K562 (cell line): ENCODE measurements around the gene MRPL32. TPM values are rescaled to one million over a fixed set of nuclear protein-coding genes. Genes with fewer than 3 reads are reported as not detected.
A peak's percentile ranks its signal among the peaks of the same experiment; 100 is the strongest.

ENCODE experiments used
- ATAC-seq: fragments of 200-7000 bp; cut with Tn5 transposase; 3 replicates; pipeline ENCODE4 v1.9.1; 2020; ENCODE audit warnings: moderate library complexity
- BruUV-seq: library from RNA; stranded (reverse); fragments of 400-500 nt; replicated peaks from 2 replicates; lab custom pipeline; 2021; lab: Mats Ljungman, UMichigan
- CTCF ChIA-PET: fragments of 300-600 bp; formaldehyde crosslinking; extraction: SDS; loops from one replicate; lab custom pipeline; 2021; ENCODE audit warnings: low intra/inter-chr PET ratio; lab: Yijun Ruan, JAX
- POLR2A ChIA-PET: fragments of 300-600, 350-650 bp; sonication (Branson Sonifier 250); formaldehyde crosslinking; extraction: SDS; loops from one replicate; lab custom pipeline; 2021; ENCODE audit warnings: antibody characterized with exemption, inconsistent platforms; lab: Yijun Ruan, JAX
- DNase-seq, 4 experiments: peaks; one replicate each; pipeline versions ENCODE4 v3.0.0 to v3.0.0-alpha.2; 2011 to 2018; ENCODE audit warnings: low spot score in 3 of 4, mixed read lengths in 3 of 4; ENCODE audit errors: extremely low read depth in 1 of 4
- FAIRE-seq: peaks from 2 replicates; lab custom pipeline; 2011; peaks lifted over from hg19 to GRCh38; lab: Jason Lieb, UNC
- H2AFZ ChIP-seq: 2 replicates; pipeline ENCODE4 v1.6.0; 2011; ENCODE audit warnings: low read depth, low read length, control low read depth, inconsistent platforms
- H3K27ac ChIP-seq: fragments of 200-600 bp; 3 replicates; pipeline ENCODE4 v1.8.0; 2011; ENCODE audit warnings: low read depth, mild to moderate bottlenecking, control low read depth, inconsistent platforms, low read length, moderate library complexity, mixed read lengths; ENCODE audit errors: extremely low read depth
- H3K27me3 ChIP-seq, 2 experiments: fragments of 300-600 bp in 1 of 2; 2 replicates in 1 of 2; 3 replicates in 1 of 2; pipeline versions ENCODE4 v1.6.0 to v1.8.0; 2011; ENCODE audit warnings: inconsistent platforms in 2 of 2, low read length in 2 of 2, mild to moderate bottlenecking in 1 of 2, mixed read lengths in 1 of 2, moderate library complexity in 1 of 2; ENCODE audit not compliant: control insufficient read depth in 2 of 2, insufficient read depth in 2 of 2
- H3K36me3 ChIP-seq: fragments of 300-600 bp; 3 replicates; pipeline ENCODE4 v1.8.0; 2011; ENCODE audit warnings: mild to moderate bottlenecking, low read length, inconsistent platforms; ENCODE audit not compliant: control insufficient read depth, insufficient read depth
- H3K4me1 ChIP-seq, 2 experiments: fragments of 200-600 bp in 1 of 2; replicated peaks in 1 of 2; 2 replicates in 1 of 2; 3 replicates in 1 of 2; pipeline versions ENCODE4 v1.5.1 to v1.8.0; 2011; ENCODE audit warnings: inconsistent platforms in 2 of 2, low read length in 2 of 2, mild to moderate bottlenecking in 1 of 2, mixed read lengths in 1 of 2, moderate library complexity in 1 of 2; ENCODE audit not compliant: control insufficient read depth in 2 of 2, insufficient read depth in 2 of 2
- H3K4me2 ChIP-seq: 2 replicates; pipeline ENCODE4 v1.6.1; 2011; ENCODE audit warnings: low read length, control low read depth, inconsistent platforms, mixed read lengths; ENCODE audit not compliant: insufficient read depth
- H3K4me3 ChIP-seq: fragments of 200-600 bp; sonication (generic), shearing (Covaris generic); 2 replicates; pipeline ENCODE4 v1.5.1; 2016; ENCODE audit warnings: control low read depth, inconsistent platforms
- H3K79me2 ChIP-seq: fragments of 200-600 bp; 3 replicates; pipeline ENCODE4 v1.8.0; 2011; ENCODE audit warnings: low read length, inconsistent platforms; ENCODE audit not compliant: control insufficient read depth, insufficient read depth
- H3K9ac ChIP-seq, 2 experiments: 2 replicates each; pipeline versions ENCODE4 v1.6.0 to v1.6.1; 2011; ENCODE audit warnings: low read depth in 2 of 2, low read length in 2 of 2, control low read depth in 1 of 2, inconsistent platforms in 1 of 2, mild to moderate bottlenecking in 1 of 2, mixed read lengths in 1 of 2; ENCODE audit not compliant: insufficient read depth in 1 of 2
- H3K9me1 ChIP-seq: one replicate; pipeline ENCODE4 v1.6.0; 2011; ENCODE audit warnings: inconsistent platforms, mild to moderate bottlenecking, low read length, moderate library complexity; ENCODE audit not compliant: control insufficient read depth, insufficient read depth
- H3K9me3 ChIP-seq: replicated peaks from 2 replicates; pipeline ENCODE4 v1.5.1; 2011; ENCODE audit warnings: low read depth, low read length, inconsistent platforms; ENCODE audit not compliant: control insufficient read depth, insufficient read depth
- H4K20me1 ChIP-seq: replicated peaks from 2 replicates; pipeline ENCODE4 v1.6.1; 2011; ENCODE audit warnings: low read length, inconsistent platforms, mixed read lengths; ENCODE audit not compliant: control insufficient read depth, insufficient read depth
- BCL6 ChIP-seq: fragments of 250-450 bp; sonication (Bioruptor Pico); IDR thresholded peaks from 2 replicates; pipeline ENCODE4 v1.4.0; 2020
- CSDE1 ChIP-seq, 2 experiments: fragments of 450-650 bp; IDR thresholded peaks; 2 replicates each; pipeline ENCODE4 v1.6.1; 2016; ENCODE audit warnings: mild to moderate bottlenecking in 1 of 2
- EP400 ChIP-seq: fragments of 450-650 bp; IDR thresholded peaks from 2 replicates; pipeline ENCODE4 v1.6.1; 2017; ENCODE audit warnings: antibody characterized with exemption, mild to moderate bottlenecking, moderate library complexity
- HSF4 ChIP-seq: fragments of 250-450 bp; sonication (Bioruptor Pico); IDR thresholded peaks from 2 replicates; pipeline ENCODE4 v2.1.2; 2022; ENCODE audit warnings: mild to moderate bottlenecking, moderate library complexity, borderline replicate concordance
- KLF6 ChIP-seq: fragments of 250-450 bp; sonication (Bioruptor Pico); IDR thresholded peaks from 2 replicates; pipeline ENCODE4 v1.4.0; 2020; ENCODE audit warnings: mild to moderate bottlenecking, moderate library complexity, borderline replicate concordance
- MAFF ChIP-seq: IDR thresholded peaks from 2 replicates; pipeline ENCODE4 v1.6.1; 2012; ENCODE audit warnings: low read length, improper control_type of control experiment
- NFE2L1 ChIP-seq: fragments of 450-650 bp; IDR thresholded peaks from 2 replicates; pipeline ENCODE4 v1.6.1; 2016; ENCODE audit warnings: missing genetic modification characterization, low read depth, mild to moderate bottlenecking, missing compliant biosample characterization, moderate library complexity, borderline replicate concordance
- RAD21 ChIP-seq, 2 experiments: fragments of 250-450 bp in 1 of 2; fragments of 450-650 bp in 1 of 2; sonication (Bioruptor Pico) in 1 of 2; formaldehyde crosslinking in 1 of 2; IDR thresholded peaks in 1 of 2; conservative IDR thresholded peaks in 1 of 2; 2 replicates each; pipeline versions ENCODE4 v1.4.0 to v1.8.0; 2020 to 2022; ENCODE audit warnings: mild to moderate bottlenecking in 2 of 2, moderate library complexity in 1 of 2
- SMC3 ChIP-seq: conservative IDR thresholded peaks from 2 replicates; pipeline ENCODE4 v1.6.1; 2011; ENCODE audit warnings: low read depth, low read length, improper control_type of control experiment; ENCODE audit not compliant: insufficient read depth
- ZNF174 ChIP-seq: fragments of 250-450 bp; sonication (Bioruptor Pico); IDR thresholded peaks from 2 replicates; pipeline ENCODE4 v1.4.0; 2020; ENCODE audit warnings: mild to moderate bottlenecking
- WGBS: fragments of 100-300 bp; shearing (Covaris generic); methylation state at CpG from one replicate; pipeline ENCODE4 v1.1.6; 2016; ENCODE audit warnings: low coverage, mixed read lengths; ENCODE audit not compliant: insufficient coverage; ENCODE audit errors: missing lambda C conversion rate; 5-methylcytosine and 5-hydroxymethylcytosine counted together
- in situ Hi-C: fragments of 300-500 bp; cut with MboI; formaldehyde crosslinking; loops from 4 replicates; pipeline ENCODE4 v1.15.0; 2018; ENCODE audit warnings: inconsistent platforms, mixed read lengths
- intact Hi-C: fragments of 100-400 bp; cut with micrococcal nuclease; formaldehyde crosslinking; loops from 2 replicates; pipeline ENCODE4 v1.14.2; 2022
- polyA plus RNA-seq, 8 experiments: library from polyadenylated mRNA; depleted of rRNA in 4 of 8; stranded (reverse) in 5 of 8; unstranded in 3 of 8; fragments of >200 nt; fragmentation: Nextera tagmentation in 2 of 8; fragmentation: Illumina TruSeq in 1 of 8; extraction: Ambion mirVana in 2 of 8; extraction: Trizol in 1 of 8; gene quantifications; 2 replicates each; pipeline versions ENCODE4 v1.2.1 to v1.2.3, GENCODE V29; 2011 to 2014; ENCODE audit warnings: inconsistent platforms in 1 of 8, missing spikeins in 1 of 8
- total RNA-seq, 7 experiments: library from RNA; depleted of rRNA in 6 of 7; stranded (reverse); fragments of >200 nt in 6 of 7; fragmentation: Illumina TruSeq in 2 of 7; extraction: Trizol in 2 of 7; gene quantifications; 2 replicates each; pipeline versions ENCODE4 v1.2.1 to v1.2.3, GENCODE V29; 2011 to 2021; ENCODE audit warnings: low replicate concordance in 1 of 7
- TF ChIP-seq, protein P1 (sequence below), 3 experiments: IDR thresholded peaks in 2 of 3; conservative IDR thresholded peaks in 1 of 3; 2 replicates each; pipeline ENCODE4 v1.5.1; 2011 to 2012; ENCODE audit warnings: low read length in 3 of 3, mild to moderate bottlenecking in 3 of 3, control low read depth in 2 of 3, improper control_type of control experiment in 1 of 3, inconsistent platforms in 1 of 3, low read depth in 1 of 3, mixed read lengths in 1 of 3, moderate library complexity in 1 of 3; ENCODE audit not compliant: insufficient read depth in 2 of 3
- TF ChIP-seq, protein P2 (sequence below): sonication (generic); formaldehyde crosslinking; IDR thresholded peaks from 2 replicates; pipeline ENCODE4 v1.8.0; 2023; ENCODE audit warnings: mild to moderate bottlenecking, missing genetic modification reagents
- TF ChIP-seq, protein P3 (sequence below), 2 experiments: fragments of 450-650 bp; IDR thresholded peaks; 2 replicates each; pipeline ENCODE4 v1.6.1; 2016

MRPL32 gene
- total and polyA plus RNA-seq, 9 of the 15 experiments (the other 6 are each of a cell fraction or from before 2014, with no cell fraction given): 75.5 to 351 (median 138) TPM

DNA sequence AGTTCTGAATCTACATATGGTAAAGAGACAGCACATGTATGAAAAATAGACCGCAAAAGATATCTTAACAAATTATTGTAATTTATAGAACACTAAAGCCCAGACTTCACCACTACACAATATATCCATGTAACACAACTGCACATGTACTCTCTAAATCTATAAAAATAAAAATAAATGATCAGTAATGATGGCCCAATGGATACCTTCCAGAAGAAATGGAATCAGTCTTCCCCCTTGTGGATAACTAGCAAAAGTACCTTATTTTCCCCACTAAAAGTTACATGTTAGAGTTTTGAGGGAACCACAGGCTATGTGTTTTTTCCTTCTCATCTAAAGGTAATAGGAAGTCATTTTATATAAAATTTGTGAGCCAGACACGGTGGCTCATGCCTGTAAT is 46.0 kb upstream of the MRPL32 start:
- Histone ChIP-seq H3K79me2 (no peaks in the 10 kb centered on the region), H3K27me3 (no peaks in the 10 kb centered on the region), H3K4me3 (no peak overlapping the region), H3K4me1 (peaks cover 3 to 27% of the 10 kb centered on the region in 2 experiments; a peak in 2 of 5 replicates), H3K36me3 (no peaks in the 10 kb centered on the region), H3K9me3 (no peaks in the 10 kb centered on the region), H2AFZ (0 out of 2 replicates have a peak overlapping the region, but pooled peaks have one; percentile 11), H3K9ac (no peak overlapping the region), H3K4me2 (no peak overlapping the region), H3K9me1 (no peaks in the 10 kb centered on the region), H3K27ac (no peak overlapping the region), H4K20me1 (no peaks in the 10 kb centered on the region)
- in situ Hi-C loops: no loop called here
- POLR2A ChIA-PET: no interaction called here
- 46% methylated on average over 2 of the region's 2 CpGs for WGBS
- FAIRE-seq (peak; percentile 42), ATAC-seq (0 out of 3 replicates have a peak, but pooled peaks have one; percentile 13), DNase-seq (no peak)
- no TSS peak for BruUV-seq
- CTCF ChIA-PET: interaction anchor here (0.9 kb wide), 1 partner anchor 17 kb away, joined by 4 read pairs; no protein-coding TSS in a partner anchor
- intact Hi-C loops: no loop called here
- TF ChIP-seq MAFF: no peak
- TF ChIP-seq, protein P1, sequence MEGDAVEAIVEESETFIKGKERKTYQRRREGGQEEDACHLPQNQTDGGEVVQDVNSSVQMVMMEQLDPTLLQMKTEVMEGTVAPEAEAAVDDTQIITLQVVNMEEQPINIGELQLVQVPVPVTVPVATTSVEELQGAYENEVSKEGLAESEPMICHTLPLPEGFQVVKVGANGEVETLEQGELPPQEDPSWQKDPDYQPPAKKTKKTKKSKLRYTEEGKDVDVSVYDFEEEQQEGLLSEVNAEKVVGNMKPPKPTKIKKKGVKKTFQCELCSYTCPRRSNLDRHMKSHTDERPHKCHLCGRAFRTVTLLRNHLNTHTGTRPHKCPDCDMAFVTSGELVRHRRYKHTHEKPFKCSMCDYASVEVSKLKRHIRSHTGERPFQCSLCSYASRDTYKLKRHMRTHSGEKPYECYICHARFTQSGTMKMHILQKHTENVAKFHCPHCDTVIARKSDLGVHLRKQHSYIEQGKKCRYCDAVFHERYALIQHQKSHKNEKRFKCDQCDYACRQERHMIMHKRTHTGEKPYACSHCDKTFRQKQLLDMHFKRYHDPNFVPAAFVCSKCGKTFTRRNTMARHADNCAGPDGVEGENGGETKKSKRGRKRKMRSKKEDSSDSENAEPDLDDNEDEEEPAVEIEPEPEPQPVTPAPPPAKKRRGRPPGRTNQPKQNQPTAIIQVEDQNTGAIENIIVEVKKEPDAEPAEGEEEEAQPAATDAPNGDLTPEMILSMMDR (IDR thresholded peaks at IDR 0.05 in 2 of 3, conservative IDR thresholded peaks at IDR 0.05 in 1 of 3; ENCODE audit: insufficient read depth in 2 of 3, low read depth in 1 of 3, low read length in 3 of 3): peak; percentile 19 to 56 (median 24); a peak in 3 of 6 replicates
- TF ChIP-seq RAD21 (CRISPR knock-in tag; conservative IDR thresholded peaks at IDR 0.05 in 1 of 2, IDR thresholded peaks at IDR 0.05 in 1 of 2): peak; percentile 16 to 40; a peak in 3 of 4 replicates
- TF ChIP-seq CSDE1 (IDR thresholded peaks at IDR 0.05): 0 out of 4 replicates have a peak, but pooled peaks of 1 of the 2 experiments have one; percentile 25
- TF ChIP-seq ZNF174 (CRISPR knock-in tag): no peak
- TF ChIP-seq EP400: no peak
- TF ChIP-seq, protein P2, sequence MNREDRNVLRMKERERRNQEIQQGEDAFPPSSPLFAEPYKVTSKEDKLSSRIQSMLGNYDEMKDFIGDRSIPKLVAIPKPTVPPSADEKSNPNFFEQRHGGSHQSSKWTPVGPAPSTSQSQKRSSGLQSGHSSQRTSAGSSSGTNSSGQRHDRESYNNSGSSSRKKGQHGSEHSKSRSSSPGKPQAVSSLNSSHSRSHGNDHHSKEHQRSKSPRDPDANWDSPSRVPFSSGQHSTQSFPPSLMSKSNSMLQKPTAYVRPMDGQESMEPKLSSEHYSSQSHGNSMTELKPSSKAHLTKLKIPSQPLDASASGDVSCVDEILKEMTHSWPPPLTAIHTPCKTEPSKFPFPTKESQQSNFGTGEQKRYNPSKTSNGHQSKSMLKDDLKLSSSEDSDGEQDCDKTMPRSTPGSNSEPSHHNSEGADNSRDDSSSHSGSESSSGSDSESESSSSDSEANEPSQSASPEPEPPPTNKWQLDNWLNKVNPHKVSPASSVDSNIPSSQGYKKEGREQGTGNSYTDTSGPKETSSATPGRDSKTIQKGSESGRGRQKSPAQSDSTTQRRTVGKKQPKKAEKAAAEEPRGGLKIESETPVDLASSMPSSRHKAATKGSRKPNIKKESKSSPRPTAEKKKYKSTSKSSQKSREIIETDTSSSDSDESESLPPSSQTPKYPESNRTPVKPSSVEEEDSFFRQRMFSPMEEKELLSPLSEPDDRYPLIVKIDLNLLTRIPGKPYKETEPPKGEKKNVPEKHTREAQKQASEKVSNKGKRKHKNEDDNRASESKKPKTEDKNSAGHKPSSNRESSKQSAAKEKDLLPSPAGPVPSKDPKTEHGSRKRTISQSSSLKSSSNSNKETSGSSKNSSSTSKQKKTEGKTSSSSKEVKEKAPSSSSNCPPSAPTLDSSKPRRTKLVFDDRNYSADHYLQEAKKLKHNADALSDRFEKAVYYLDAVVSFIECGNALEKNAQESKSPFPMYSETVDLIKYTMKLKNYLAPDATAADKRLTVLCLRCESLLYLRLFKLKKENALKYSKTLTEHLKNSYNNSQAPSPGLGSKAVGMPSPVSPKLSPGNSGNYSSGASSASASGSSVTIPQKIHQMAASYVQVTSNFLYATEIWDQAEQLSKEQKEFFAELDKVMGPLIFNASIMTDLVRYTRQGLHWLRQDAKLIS (CRISPR knock-in tag): no peak
- TF ChIP-seq BCL6 (CRISPR knock-in tag): no peak
- TF ChIP-seq SMC3: 0 out of 2 replicates have a peak, but pooled peaks have one; percentile 11
- TF ChIP-seq, protein P3, sequence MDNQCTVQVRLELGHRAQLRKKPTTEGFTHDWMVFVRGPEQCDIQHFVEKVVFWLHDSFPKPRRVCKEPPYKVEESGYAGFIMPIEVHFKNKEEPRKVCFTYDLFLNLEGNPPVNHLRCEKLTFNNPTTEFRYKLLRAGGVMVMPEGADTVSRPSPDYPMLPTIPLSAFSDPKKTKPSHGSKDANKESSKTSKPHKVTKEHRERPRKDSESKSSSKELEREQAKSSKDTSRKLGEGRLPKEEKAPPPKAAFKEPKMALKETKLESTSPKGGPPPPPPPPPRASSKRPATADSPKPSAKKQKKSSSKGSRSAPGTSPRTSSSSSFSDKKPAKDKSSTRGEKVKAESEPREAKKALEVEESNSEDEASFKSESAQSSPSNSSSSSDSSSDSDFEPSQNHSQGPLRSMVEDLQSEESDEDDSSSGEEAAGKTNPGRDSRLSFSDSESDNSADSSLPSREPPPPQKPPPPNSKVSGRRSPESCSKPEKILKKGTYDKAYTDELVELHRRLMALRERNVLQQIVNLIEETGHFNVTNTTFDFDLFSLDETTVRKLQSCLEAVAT (IDR thresholded peaks at IDR 0.05): no peak
- no peak for TF ChIP-seq KLF6 (CRISPR knock-in tag)
- no peak for TF ChIP-seq NFE2L1 (tag)
- no peak for TF ChIP-seq HSF4
